Calu3 (cell line): ENCODE results near the gene TOM1L2. TPM values are rescaled to one million over a fixed set of nuclear protein-coding genes. Genes with fewer than 3 reads are reported as not detected.
A peak's percentile ranks its signal among the peaks of the same experiment; 100 is the strongest.

Experiments
- BruUV-seq: library from RNA; stranded (reverse); fragments of 400-500 nt; replicated peaks from 2 replicates; lab custom pipeline; 2021; lab: Mats Ljungman, UMichigan
- CTCF ChIA-PET: fragments of 300-600 bp; sonication (Branson Sonifier 250); formaldehyde crosslinking; loops from one replicate; lab custom pipeline; 2022; ENCODE audit warnings: antibody characterized with exemption; lab: Charles Lee
- DNase-seq: peaks from one replicate; pipeline ENCODE4 v3.0.0; 2022
- H3K27ac Mint-ChIP-seq: one replicate; pipeline ENCODE4 v1.8.0; 2022; ENCODE audit warnings: mixed read lengths; ENCODE audit not compliant: unreplicated experiment
- H3K27me3 Mint-ChIP-seq: one replicate; pipeline ENCODE4 v1.8.0; 2022; ENCODE audit warnings: mixed read lengths; ENCODE audit not compliant: unreplicated experiment
- H3K36me3 Mint-ChIP-seq: one replicate; pipeline ENCODE4 v1.8.0; 2022; ENCODE audit warnings: mild to moderate bottlenecking, moderate library complexity, mixed read lengths; ENCODE audit not compliant: insufficient read depth, unreplicated experiment
- H3K4me1 Mint-ChIP-seq: one replicate; pipeline ENCODE4 v1.8.0; 2022; ENCODE audit warnings: mild to moderate bottlenecking, low read depth, mixed read lengths; ENCODE audit not compliant: unreplicated experiment
- H3K4me3 Mint-ChIP-seq: one replicate; pipeline ENCODE4 v1.8.0; 2022; ENCODE audit warnings: mild to moderate bottlenecking, low read depth, moderate library complexity, mixed read lengths; ENCODE audit not compliant: unreplicated experiment
- H3K9me3 Mint-ChIP-seq: one replicate; pipeline ENCODE4 v1.8.0; 2022; ENCODE audit warnings: low read depth, mixed read lengths; ENCODE audit not compliant: unreplicated experiment
- CTCF ChIP-seq: fragments of 200-600 bp; IDR thresholded peaks from one replicate; pipeline ENCODE4 v1.8.0; 2022; ENCODE audit warnings: antibody characterized with exemption; ENCODE audit not compliant: unreplicated experiment
- intact Hi-C: fragments of 100-400 bp; cut with micrococcal nuclease; formaldehyde crosslinking; loops from one replicate; pipeline ENCODE4 v1.10.0; 2022; ENCODE audit not compliant: unreplicated experiment
- total RNA-seq: library from RNA; stranded (reverse); gene quantifications from 2 replicates; pipeline ENCODE4 v1.2.3, GENCODE V29; 2022

Gene TOM1L2
- total RNA-seq, 1 experiment from 2014 or later = 20.1 TPM

DNA sequence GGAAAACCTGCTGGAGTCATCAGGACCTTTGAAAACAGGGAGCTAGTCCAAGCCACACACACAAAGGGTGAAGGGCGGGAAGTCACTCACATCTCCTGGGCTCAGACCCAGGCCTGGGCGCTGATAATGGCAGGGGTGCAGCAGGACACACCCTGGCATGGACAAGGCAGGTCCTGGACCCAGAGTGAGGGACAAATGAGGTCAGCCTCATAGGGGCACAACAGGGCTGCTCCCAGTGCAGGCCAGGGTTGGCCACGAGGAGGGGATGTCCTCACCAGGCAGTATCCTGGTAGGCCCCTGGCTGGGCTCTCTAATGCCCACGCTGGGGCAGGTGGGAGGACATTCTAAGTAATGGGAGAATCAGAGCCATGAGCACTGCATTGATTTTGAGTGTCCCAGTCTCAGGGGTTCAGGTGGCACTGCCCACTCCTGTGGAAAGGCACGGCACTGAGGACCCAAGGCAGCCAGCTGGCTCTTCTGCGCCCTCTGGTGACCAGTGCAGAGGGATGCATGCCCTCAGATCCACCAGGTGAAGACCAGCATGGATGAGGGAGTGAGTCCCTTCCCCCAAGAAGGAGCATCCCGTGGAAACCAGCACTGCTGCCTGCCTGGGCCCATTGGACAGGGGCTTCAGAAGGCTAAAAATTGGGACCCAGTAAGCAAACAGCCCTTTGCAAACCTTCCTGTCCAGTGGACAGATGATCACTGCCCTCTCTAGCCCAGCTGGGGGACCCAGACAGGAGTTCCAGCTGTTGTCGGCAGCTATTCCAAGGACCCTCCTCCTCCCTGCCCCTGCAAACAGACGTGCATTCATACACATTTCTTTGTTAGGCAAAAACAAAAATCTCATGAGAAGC, 112.1 kb downstream of the TOM1L2 start:
- Mint-ChIP-seq H3K27me3 (no peaks in the 10 kb centered on the region), H3K4me3 (no peak overlapping the region), H3K9me3 (no peaks in the 10 kb centered on the region), H3K4me1 (peaks cover 9% of the 10 kb centered on the region), H3K36me3 (no peaks in the 10 kb centered on the region), H3K27ac (no peak overlapping the region)
- peak; percentile 64 for DNase-seq
- CTCF ChIA-PET = interaction anchor here (0.6 to 1.3 kb wide), 3 partner anchors 22 to 46 kb away, joined by 3 to 4 read pairs (median 3); no protein-coding TSS in a partner anchor
- intact Hi-C loops = loop anchor here (5.0 to 10.0 kb wide), 2 partner anchors 45 to 178 kb away; partner anchors contain the start of gene RAI1
- peak; percentile 73 for TF ChIP-seq CTCF
- BruUV-seq = no TSS peak

DNA sequence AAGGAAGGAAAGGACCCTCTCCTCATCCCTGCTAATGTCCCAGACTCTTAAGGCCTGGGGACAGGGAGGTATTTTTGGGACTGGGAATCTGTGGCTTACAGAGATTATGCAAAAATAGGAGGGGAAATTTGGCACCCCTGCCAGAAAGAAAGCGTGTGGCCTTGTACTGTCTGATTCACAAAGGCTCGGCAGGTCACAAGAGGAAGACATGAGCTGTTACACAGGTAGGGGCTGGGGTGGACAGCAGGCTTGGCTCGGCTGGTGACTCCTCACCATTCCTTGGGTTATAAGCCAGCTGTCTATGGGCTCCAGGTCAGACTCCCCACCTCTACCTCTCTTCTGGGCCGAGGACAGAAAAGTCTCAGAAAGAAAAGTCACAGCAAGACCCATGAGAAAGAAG, 114.7 kb downstream of the TOM1L2 start:
- no peak for DNase-seq
- Mint-ChIP-seq H3K36me3 (no peaks in the 10 kb centered on the region), H3K4me1 (no peaks in the 10 kb centered on the region), H3K9me3 (no peaks in the 10 kb centered on the region), H3K27me3 (no peaks in the 10 kb centered on the region), H3K27ac (no peak overlapping the region), H3K4me3 (no peak overlapping the region)
- CTCF ChIA-PET = no interaction called here
- no TSS peak for BruUV-seq
- intact Hi-C loops = no loop called here
- TF ChIP-seq CTCF = no peak

- Mint-ChIP-seq H3K27ac (no peak overlapping the region), H3K4me1 (no peaks in the 10 kb centered on the region), H3K9me3 (no peaks in the 10 kb centered on the region), H3K27me3 (no peaks in the 10 kb centered on the region), H3K4me3 (no peak overlapping the region), H3K36me3 (no peaks in the 10 kb centered on the region)
- BruUV-seq = no TSS peak
- intact Hi-C loops = no loop called here
- TF ChIP-seq CTCF = no peak
- DNase-seq = no peak
- CTCF ChIA-PET = interaction anchor here (0.7 kb wide), 1 partner anchor 43 kb away, joined by 3 read pairs; no protein-coding TSS in a partner anchor
Measured at GRCh38 chr17:17856386-17856785, 115.8 kb downstream of the TOM1L2 start.

- DNase-seq = no peak
- Mint-ChIP-seq H3K27me3 (no peaks in the 10 kb centered on the region), H3K27ac (no peak overlapping the region), H3K9me3 (no peaks in the 10 kb centered on the region), H3K4me1 (no peaks in the 10 kb centered on the region), H3K4me3 (no peak overlapping the region), H3K36me3 (no peaks in the 10 kb centered on the region)
- intact Hi-C loops = no loop called here
- CTCF ChIA-PET = interaction anchor here (0.7 kb wide), 2 partner anchors 13 to 43 kb away, joined by 3 to 6 read pairs; no protein-coding TSS in a partner anchor
- TF ChIP-seq CTCF = no peak
- no TSS peak for BruUV-seq
Measured at GRCh38 chr17:17855976-17856375, 116.2 kb downstream of the TOM1L2 start.
